ENCODE data around the gene CROCC2.

DNA sequence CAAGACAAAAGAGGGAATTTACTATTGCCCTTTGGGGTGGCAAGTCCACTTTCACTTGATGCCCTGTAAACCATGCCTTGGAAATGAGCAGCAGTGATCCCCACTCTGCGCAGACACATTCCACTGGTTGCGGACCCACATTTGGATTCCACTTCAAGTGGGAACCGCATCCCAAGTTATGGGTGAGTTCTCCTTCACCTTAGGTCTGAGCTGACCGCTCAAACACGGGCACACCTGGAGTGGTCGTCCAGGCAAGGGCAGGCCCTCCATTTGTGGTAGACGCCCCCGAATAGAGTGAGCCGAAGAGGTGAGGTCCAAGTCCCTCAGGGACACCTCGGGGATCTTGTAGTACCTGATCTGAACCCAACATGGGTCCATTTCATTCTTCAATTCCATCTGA lies 47.3 kb upstream of the CROCC2 start:
- TF ChIP-seq, protein P1, sequence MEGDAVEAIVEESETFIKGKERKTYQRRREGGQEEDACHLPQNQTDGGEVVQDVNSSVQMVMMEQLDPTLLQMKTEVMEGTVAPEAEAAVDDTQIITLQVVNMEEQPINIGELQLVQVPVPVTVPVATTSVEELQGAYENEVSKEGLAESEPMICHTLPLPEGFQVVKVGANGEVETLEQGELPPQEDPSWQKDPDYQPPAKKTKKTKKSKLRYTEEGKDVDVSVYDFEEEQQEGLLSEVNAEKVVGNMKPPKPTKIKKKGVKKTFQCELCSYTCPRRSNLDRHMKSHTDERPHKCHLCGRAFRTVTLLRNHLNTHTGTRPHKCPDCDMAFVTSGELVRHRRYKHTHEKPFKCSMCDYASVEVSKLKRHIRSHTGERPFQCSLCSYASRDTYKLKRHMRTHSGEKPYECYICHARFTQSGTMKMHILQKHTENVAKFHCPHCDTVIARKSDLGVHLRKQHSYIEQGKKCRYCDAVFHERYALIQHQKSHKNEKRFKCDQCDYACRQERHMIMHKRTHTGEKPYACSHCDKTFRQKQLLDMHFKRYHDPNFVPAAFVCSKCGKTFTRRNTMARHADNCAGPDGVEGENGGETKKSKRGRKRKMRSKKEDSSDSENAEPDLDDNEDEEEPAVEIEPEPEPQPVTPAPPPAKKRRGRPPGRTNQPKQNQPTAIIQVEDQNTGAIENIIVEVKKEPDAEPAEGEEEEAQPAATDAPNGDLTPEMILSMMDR (IDR thresholded peaks at IDR 0.05) = no peak
- TF ChIP-seq POLR2A (IDR thresholded peaks at IDR 0.05) = no peak

All from lower leg skin (tissue), 3 donors.